Amygdala (tissue), 56 donors: Measurements from ENCODE around the gene MED14.

Experiments
- DNase-seq, 56 donors: peaks; one replicate each; lab custom pipeline; 2025; lab: John Stamatoyannopoulos, UW

Gene MED14

DNA sequence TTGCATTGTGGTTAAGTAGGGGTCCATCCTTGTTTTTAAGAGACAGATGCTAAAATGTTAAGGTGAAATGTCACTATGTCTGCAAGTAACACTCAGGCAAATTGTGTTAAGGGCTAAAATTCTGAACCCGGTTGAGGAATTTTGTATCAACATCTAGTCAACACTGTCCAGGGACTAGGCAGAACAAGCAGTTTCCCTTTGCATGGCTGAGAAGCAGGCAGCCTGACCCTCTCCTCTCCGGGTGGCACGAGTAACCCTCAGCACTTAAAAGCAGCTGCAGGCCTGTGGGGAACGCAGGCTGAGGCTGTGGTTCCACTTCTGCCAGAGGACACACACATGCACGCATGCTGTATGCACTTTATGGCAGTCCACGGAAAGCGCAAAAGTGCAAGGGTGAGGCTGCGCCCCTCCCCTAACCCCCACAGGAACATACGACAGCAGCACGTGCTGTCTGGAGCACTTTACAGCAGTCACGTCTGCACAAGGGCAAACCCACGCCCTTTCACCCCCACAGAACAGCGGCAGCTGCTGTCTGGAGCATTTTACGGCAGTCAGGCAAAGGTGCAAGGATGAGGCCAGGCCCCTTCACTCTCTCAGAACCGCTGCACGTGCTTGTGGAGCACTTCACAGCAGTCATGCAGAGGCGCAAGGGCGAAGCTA is 112.7 kb downstream of the MED14 start:
- DNase-seq, result no peak

DNA sequence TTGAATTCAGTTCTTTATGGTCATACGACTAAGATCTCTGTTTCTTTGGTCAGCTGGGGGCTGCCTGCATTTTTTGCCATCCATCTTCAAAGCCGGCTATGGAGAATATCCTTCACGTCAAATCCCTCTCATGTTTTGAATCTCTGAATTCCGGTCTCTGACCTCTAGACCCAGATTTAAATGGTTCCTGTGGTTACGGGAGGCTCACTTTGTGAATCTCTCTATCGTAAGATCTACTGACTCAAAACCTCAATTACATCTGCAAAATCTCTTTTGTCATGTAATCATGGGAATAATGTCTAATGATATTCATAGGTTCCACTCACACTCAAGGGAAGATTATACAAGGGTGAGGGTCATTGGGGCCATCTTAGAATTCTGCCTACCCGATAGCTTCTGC is 117.8 kb downstream of the MED14 start:
- DNase-seq, result no peak

DNA sequence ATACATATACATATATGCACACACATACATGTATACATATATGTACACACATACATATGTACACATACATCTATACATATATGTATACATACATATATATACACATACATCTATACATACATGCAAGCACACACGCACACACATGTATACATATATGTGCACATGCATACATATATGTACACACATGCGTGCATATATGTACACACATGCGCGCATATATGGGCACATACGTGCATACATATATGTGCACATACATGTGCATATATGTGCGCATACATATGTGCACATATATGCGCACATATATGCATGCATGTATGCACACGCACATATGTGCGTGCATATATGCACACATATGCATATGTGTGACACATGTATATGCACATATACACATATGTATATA is 119.4 kb downstream of the MED14 start:
- DNase-seq, result no peak

DNA sequence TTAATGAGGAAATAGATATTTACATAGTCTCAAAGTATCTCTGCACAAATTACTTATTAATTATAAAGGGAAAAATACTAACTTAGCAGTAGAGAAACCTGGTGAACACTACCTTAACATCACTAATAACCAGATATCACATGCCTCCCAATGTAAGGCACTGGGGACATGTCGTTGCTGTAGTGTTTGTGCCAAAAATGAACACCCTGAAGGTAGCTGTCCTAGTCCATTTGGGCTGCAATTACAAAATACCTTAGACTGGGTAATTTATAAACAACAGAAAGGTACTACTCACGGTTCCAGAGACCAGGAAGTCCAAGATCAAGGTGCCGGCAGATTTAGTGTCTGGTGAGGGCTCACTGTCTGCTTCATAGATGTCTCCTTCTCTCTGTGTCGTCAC is 122.8 kb downstream of the MED14 start:
- no peak for DNase-seq

DNA sequence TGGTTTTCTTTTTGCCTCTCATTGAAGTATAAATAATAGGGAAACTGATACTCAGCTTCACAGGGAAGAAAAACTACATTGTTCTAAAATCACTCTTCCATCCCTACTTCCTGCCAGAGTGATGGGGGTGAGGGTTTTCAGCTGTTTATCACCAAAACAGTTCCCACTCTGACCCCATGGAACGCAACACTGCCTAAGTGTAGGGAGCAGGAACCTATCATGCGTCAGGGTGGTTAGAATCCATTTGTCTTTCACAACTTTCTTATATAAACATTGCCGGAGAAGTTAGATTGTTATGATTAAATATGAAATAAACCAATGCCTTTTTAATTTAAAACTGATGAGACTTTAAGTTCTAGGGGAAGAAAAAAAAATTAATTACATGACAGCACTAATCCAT is 128.0 kb downstream of the MED14 start:
- no peak for DNase-seq

DNA sequence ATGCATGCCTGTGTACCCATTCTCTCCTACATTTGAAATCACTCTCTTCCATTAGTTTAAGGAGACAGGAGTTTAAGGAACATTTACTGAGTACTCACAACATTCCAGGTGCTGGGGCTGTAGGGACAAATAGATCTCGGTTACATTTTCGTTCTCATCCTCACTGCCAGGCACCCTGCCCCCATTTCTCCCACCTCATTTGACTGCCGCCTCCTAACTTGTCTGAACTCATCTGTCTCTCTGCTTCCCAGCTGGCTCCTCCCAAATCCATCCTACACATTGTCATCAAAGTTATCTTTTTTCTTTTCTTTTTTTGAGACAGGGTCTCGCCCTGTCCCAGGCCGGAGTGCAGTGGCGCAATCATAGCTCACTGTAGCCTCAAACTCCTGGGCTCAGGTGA is 131.9 kb downstream of the MED14 start:
- DNase-seq, result no peak
